HEK293T (cell line): Measurements from ENCODE around the gene RPH3AL.

Experiments used
- CTCF ChIA-PET: fragments of 350-600 bp; formaldehyde crosslinking; extraction: SDS; loops from one replicate; lab custom pipeline; 2021; ENCODE audit warnings: antibody characterized with exemption, inconsistent platforms; lab: Yijun Ruan, JAX
- POLR2A ChIA-PET: fragments of 350-600 bp; formaldehyde crosslinking; extraction: SDS; loops from one replicate; lab custom pipeline; 2020; ENCODE audit warnings: antibody characterized with exemption, inconsistent platforms; lab: Yijun Ruan, JAX
- DNase-seq: peaks from one replicate; pipeline ENCODE4 v3.0.0; 2012; ENCODE audit warnings: mixed read lengths; ENCODE audit errors: extremely low spot score
- ARNT ChIP-seq: fragments of 450-650 bp; IDR thresholded peaks from 2 replicates; pipeline ENCODE4 v1.6.1; 2017; ENCODE audit warnings: mild to moderate bottlenecking
- BHLHE40 ChIP-seq: fragments of 450-650 bp; IDR thresholded peaks from 2 replicates; pipeline ENCODE4 v1.6.1; 2016; ENCODE audit warnings: mild to moderate bottlenecking, moderate library complexity, borderline replicate concordance
- CTBP1 ChIP-seq: fragments of 450-650 bp; IDR thresholded peaks from 2 replicates; pipeline ENCODE4 v1.6.1; 2016; ENCODE audit warnings: borderline replicate concordance
- ELF4 ChIP-seq: fragments of 450-650 bp; IDR thresholded peaks from 2 replicates; pipeline ENCODE4 v1.6.1; 2017; ENCODE audit warnings: antibody characterized with exemption
- FOXA1 ChIP-seq: fragments of 450-650 bp; IDR thresholded peaks from 2 replicates; pipeline ENCODE4 v1.6.1; 2016; ENCODE audit warnings: mild to moderate bottlenecking
- FOXK2 ChIP-seq: fragments of 450-650 bp; IDR thresholded peaks from 2 replicates; pipeline ENCODE4 v1.6.1; 2016; ENCODE audit warnings: mild to moderate bottlenecking
- FOXM1 ChIP-seq: fragments of 450-650 bp; IDR thresholded peaks from 2 replicates; pipeline ENCODE4 v1.6.1; 2017; ENCODE audit warnings: mild to moderate bottlenecking, borderline replicate concordance
- HDGF ChIP-seq: fragments of 450-650 bp; IDR thresholded peaks from 2 replicates; pipeline ENCODE4 v1.6.1; 2017; ENCODE audit warnings: antibody characterized with exemption, borderline replicate concordance
- L3MBTL2 ChIP-seq: fragments of 450-650 bp; conservative IDR thresholded peaks from 2 replicates; pipeline ENCODE4 v1.6.1; 2016; ENCODE audit warnings: mild to moderate bottlenecking
- LEF1 ChIP-seq: fragments of 450-650 bp; IDR thresholded peaks from 2 replicates; pipeline ENCODE4 v1.6.1; 2017; ENCODE audit warnings: mild to moderate bottlenecking, borderline replicate concordance
- NFRKB ChIP-seq: fragments of 450-650 bp; IDR thresholded peaks from 2 replicates; pipeline ENCODE4 v1.6.1; 2016; ENCODE audit warnings: mild to moderate bottlenecking, moderate library complexity
- SP1 ChIP-seq: fragments of 450-650 bp; IDR thresholded peaks from 2 replicates; pipeline ENCODE4 v1.6.1; 2017
- SUZ12 ChIP-seq: fragments of 450-650 bp; IDR thresholded peaks from 2 replicates; pipeline ENCODE4 v1.6.1; 2016; ENCODE audit warnings: mild to moderate bottlenecking
- TARDBP ChIP-seq: fragments of 450-650 bp; IDR thresholded peaks from 2 replicates; pipeline ENCODE4 v1.6.1; 2016
- ZNF384 ChIP-seq: fragments of 450-650 bp; IDR thresholded peaks from 2 replicates; pipeline ENCODE4 v1.6.1; 2016
- TF ChIP-seq, protein P1 (sequence below): fragments of 450-650 bp; IDR thresholded peaks from 2 replicates; pipeline ENCODE4 v1.6.1; 2016

Gene RPH3AL, protein sequence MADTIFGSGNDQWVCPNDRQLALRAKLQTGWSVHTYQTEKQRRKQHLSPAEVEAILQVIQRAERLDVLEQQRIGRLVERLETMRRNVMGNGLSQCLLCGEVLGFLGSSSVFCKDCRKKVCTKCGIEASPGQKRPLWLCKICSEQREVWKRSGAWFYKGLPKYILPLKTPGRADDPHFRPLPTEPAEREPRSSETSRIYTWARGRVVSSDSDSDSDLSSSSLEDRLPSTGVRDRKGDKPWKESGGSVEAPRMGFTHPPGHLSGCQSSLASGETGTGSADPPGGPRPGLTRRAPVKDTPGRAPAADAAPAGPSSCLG

DNA sequence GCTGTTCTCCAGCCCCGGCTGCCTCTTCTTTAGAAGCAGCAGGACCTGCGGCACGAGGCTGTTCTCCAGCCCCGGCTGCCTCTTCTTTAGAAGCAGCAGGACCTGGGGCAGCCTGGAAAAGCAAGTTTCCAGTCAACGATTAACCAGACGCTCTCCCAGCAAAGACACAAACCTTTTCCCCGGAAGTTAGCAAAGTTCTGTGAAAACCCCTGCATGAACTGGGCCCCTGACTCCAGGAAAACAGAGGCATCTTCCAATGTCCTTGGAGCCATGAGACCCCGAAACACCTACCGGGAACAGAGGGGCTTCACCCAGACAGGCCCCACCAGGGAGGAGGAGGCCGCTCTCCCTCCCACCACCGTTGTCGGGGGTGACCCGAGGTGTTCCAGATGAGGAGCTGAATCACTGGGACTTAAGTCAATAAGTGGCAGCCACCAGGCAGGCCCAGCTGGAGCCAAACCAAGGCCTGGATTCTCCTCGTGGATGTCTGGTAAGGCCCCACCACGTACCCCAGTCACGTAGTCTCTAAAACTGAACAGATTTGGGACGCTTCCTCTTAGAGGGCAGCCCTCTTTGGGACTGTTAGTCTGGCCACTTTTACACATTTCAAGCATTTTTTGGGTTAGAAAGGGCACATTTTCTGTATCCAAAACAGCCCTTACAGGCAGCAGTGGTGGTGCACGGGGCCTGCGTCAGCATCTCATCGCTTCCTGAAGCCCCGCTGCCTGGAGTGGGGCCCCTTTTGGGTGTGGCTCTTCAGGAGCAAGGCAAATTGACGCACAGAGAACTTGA is at the start of gene RPH3AL:
RPH3AL (minus strand) TSS at position 387 of the 792 bp plus-strand sequence. CDS start 25,264 bp downstream, outside the sequence.
- no peak for DNase-seq
- CTCF ChIA-PET, result no interaction called here
- POLR2A ChIA-PET, result no interaction called here
- TF ChIP-seq L3MBTL2, result no peak
- TF ChIP-seq BHLHE40, result no peak
- no peak for TF ChIP-seq FOXA1
- no peak for TF ChIP-seq FOXM1
- no peak for TF ChIP-seq FOXK2
- no peak for TF ChIP-seq NFRKB
- TF ChIP-seq LEF1, result no peak
- no peak for TF ChIP-seq CTBP1
- TF ChIP-seq SP1, result no peak
- TF ChIP-seq, protein P1, sequence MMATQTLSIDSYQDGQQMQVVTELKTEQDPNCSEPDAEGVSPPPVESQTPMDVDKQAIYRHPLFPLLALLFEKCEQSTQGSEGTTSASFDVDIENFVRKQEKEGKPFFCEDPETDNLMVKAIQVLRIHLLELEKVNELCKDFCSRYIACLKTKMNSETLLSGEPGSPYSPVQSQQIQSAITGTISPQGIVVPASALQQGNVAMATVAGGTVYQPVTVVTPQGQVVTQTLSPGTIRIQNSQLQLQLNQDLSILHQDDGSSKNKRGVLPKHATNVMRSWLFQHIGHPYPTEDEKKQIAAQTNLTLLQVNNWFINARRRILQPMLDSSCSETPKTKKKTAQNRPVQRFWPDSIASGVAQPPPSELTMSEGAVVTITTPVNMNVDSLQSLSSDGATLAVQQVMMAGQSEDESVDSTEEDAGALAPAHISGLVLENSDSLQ, result no peak
- TF ChIP-seq ARNT, result no peak
- no peak for TF ChIP-seq ZNF384
- TF ChIP-seq HDGF, result no peak
- no peak for TF ChIP-seq ELF4

DNA sequence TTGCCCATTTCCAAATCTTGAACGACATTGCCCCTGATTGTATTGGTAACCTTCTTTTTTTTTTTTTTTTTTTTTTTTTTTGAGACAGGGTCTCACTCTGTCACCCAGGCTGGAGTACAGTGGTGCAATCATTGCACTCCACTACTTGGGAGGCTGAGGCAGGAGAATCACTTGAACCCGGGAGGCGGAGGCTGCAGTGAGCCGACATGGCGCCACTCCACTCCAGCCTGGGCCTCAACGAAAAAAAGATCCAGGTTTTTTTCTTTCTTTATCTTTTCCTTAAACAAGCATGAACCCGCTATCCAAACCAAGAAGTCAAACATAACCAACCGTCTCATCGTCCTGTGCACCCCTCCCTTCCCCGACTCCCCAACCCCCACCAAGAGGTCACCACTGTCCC is 47.6 kb upstream of the RPH3AL start:
- TF ChIP-seq ARNT (no peak), ZNF384 (no peak), NFRKB (no peak), ELF4 (no peak), TARDBP (no peak)
- ChIA-PET POLR2A (no interaction called here), CTCF (no interaction called here)
- DNase-seq, result no peak

DNA sequence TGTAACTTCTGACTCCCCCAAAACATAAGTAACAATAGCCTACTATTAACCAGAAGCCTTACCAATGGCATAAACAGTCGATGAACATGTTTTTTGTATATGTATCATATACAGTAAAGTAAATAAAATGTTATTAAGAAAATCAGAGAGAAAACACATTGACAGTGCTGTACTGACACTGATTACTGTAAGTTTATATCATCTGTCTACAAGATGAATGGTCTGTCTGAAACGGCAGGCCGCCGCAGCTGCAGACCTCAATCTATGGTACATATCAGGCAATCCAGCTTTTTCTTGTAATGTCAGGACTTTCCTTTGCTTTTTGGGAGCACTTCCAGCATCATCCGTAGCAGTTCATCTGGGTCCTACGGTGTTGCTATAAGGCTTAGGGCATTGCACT is 44.2 kb upstream of the RPH3AL start:
- ChIA-PET POLR2A (no interaction called here), CTCF (no interaction called here)
- no peak for DNase-seq
- TF ChIP-seq LEF1 (no peak), ELF4 (no peak), FOXM1 (no peak), FOXK2 (no peak), NFRKB (no peak), SUZ12 (no peak), L3MBTL2 (no peak), ARNT (no peak), FOXA1 (no peak), HDGF (no peak), ZNF384 (no peak), SP1 (no peak)
- TF ChIP-seq, protein P1, result no peak

DNA sequence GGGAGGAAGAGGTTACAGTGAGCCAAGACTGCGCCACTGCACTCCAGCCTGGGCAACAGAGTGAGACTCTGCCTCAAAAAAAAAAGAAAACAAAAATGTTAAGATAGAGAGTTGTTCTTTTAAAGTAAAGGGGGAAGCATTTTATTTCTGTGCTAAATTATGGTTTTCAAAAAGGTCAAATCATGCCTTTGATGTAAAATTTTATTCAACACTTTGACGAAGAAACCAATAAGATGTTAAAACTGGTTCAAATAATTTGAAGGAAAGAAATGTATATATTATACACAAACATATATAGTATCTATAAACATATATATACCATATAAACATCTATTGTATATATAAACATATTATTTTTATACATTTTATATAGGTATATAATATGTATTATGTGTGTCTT is 43.4 kb upstream of the RPH3AL start:
- CTCF ChIA-PET, result no interaction called here
- DNase-seq, result no peak
- POLR2A ChIA-PET, result no interaction called here
- TF ChIP-seq FOXK2, result no peak
- TF ChIP-seq HDGF, result no peak
- no peak for TF ChIP-seq SP1
- no peak for TF ChIP-seq ARNT
- TF ChIP-seq FOXA1, result no peak
- TF ChIP-seq BHLHE40, result no peak

DNA sequence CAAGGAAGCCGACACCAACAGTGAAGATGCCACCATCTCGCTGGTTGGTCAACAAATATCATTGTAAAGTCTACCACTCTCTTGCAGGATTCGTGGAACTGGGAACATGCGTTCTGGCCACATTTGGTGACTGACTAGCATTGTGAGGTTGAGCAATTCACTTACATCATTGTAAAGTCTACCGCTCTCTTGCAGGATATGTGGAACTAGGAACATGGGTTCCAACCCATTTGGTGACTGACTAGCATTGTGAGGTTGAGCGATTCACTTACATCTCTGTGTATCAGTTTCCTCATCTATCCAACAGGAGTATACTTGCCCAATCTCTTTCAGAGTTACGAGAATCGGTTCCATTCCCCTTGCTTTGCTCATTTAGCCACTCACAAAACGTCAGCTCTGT is 42.6 kb upstream of the RPH3AL start:
- DNase-seq, result no peak
- ChIA-PET CTCF (no interaction called here), POLR2A (no interaction called here)
- TF ChIP-seq ZNF384 (no peak), SP1 (no peak), FOXA1 (no peak), FOXK2 (no peak), TARDBP (no peak), CTBP1 (no peak), ARNT (no peak), BHLHE40 (no peak), L3MBTL2 (no peak), LEF1 (no peak)
- TF ChIP-seq, protein P1, result no peak

DNA sequence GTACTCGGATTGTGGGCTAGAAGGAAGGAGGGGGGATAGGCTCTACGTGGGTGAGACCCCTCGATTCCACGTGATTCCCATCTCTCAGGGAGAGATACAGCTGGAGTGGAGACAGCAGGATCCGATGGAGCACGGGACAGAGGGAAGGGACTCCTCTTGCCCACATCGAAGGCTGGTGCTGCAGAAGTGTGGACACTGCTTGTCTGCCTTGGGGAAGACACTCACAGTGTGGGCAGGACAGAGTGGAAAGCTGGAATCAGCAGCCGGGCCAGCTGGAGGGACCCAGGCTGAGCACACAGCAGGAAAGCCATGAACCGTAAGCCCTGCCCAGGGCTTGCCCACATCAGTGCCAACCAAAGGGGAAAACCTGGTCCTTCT is 42.1 kb upstream of the RPH3AL start:
- DNase-seq, result no peak
- no peak for TF ChIP-seq SUZ12
- ChIA-PET POLR2A (no interaction called here), CTCF (no interaction called here)
